Astrocyte of the spinal cord (primary cell): ENCODE measurements around the gene FEN1.

Experiments
- DNase-seq: peaks from one replicate; pipeline ENCODE4 v3.0.0; 2011; ENCODE audit warnings: low read depth, low spot score
- H3K4me3 ChIP-seq: 2 replicates; pipeline ENCODE4 v1.5.1; 2011; ENCODE audit warnings: low read depth, mild to moderate bottlenecking, low read length, moderate library complexity
- in situ Hi-C: cut with HindIII; loops from 2 replicates; pipeline ENCODE4 v1.10.0; 2017; ENCODE audit warnings: low sequenced_read_pairs
- TF ChIP-seq, protein P1 (sequence below): IDR thresholded peaks from 2 replicates; pipeline ENCODE4 v1.5.1; 2012; ENCODE audit warnings: low read depth, mild to moderate bottlenecking, low read length, inconsistent platforms

FEN1 gene

DNA sequence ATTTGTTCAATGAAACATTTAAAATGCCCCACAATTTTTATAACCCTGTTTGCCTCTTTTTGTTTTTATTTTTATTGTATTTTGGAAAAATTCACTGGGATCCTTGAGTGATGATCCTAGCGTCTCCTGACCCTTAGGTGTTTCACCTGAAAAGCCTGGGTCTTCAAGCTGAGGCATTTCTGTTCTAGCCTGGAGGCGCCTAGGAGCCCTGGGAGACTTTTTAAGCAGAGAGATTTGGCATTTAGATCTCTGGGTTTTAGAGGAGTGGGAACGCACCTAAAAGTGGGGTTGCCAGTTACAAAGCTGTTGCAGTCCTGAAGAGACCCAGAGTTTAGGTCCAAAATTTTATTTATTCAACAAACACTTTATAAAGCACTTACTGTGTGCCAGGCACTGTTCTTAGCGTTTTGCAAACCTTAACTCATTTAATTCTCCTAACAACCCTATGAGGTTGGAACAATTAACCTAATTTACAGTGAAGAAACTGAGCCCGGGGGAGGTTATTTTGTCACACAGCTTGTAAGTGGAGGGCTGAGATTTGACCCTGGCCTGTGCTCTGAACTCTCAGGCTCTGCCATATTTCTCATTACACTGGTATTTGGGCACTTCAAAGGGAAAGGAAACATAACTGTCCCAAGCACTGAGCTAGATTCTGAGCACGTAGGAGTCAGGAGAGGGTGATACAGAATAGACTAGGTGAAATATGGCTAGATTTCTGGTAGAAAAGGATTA, 24.9 kb downstream of the FEN1 start:
- TF ChIP-seq, protein P1, sequence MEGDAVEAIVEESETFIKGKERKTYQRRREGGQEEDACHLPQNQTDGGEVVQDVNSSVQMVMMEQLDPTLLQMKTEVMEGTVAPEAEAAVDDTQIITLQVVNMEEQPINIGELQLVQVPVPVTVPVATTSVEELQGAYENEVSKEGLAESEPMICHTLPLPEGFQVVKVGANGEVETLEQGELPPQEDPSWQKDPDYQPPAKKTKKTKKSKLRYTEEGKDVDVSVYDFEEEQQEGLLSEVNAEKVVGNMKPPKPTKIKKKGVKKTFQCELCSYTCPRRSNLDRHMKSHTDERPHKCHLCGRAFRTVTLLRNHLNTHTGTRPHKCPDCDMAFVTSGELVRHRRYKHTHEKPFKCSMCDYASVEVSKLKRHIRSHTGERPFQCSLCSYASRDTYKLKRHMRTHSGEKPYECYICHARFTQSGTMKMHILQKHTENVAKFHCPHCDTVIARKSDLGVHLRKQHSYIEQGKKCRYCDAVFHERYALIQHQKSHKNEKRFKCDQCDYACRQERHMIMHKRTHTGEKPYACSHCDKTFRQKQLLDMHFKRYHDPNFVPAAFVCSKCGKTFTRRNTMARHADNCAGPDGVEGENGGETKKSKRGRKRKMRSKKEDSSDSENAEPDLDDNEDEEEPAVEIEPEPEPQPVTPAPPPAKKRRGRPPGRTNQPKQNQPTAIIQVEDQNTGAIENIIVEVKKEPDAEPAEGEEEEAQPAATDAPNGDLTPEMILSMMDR: no peak
- H3K4me3 ChIP-seq: peak overlapping the region; percentile 76

DNA sequence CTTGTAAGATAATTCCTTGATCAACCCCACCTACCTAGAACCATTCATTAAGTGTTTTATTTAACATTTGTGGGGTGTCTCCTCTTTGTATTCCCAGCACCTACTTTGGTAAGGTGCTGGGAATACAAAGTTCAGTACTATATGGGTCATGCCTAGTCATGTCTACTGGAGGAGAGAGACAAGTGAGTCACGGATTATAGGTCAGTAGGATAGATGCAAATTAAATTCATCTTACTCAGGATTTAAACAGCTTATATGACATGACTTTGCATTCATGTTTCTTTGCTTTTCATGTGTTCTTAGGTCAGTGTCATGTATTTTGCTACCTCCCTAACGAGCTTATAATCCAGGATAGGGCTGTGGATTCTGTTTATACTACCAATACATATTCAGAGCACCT, 27.5 kb downstream of the FEN1 start:
- DNase-seq: peak; percentile 20
- in situ Hi-C loops: no loop called here
- H3K4me3 ChIP-seq: no peak overlapping the region
- TF ChIP-seq, protein P1: no peak

More for the DNA sequence above, 24.9 kb downstream of the FEN1 start:
- DNase-seq: no peak
- in situ Hi-C loops: no loop called here

DNA sequence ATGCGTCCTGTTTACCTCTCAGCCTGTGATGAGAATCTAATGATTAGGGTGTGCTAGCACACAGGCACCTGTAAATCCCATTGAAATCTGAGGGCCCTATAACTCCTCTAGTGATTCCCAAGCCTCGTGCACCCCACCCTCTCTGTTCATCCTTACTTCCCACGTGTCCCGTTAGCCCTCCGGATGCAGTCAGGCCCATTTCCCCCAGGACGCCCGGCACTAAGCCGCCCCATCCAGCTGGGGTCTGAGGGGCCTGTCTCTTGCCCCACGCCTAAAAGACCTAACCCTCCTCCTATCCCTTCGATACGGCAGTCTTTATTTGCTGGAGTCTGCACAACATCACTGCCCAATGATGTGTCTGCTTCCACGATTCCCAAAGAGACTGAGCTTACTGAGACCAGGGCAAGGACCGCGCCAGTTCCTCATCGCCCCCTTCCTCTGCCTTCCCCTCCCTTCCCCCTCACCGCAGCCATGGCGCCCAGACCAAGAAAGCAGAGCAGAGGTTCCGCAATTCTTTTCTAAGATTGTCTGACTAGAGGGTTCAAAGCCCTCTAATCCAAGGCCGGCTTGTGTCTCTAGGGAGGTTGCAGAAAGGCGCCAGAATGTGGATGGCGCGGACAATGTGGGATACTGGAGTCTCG, 34.3 kb downstream of the FEN1 start:
- TF ChIP-seq, protein P1: no peak
- no peak for DNase-seq
- in situ Hi-C loops: no loop called here
- peak overlapping the region; percentile 83 for H3K4me3 ChIP-seq

DNA sequence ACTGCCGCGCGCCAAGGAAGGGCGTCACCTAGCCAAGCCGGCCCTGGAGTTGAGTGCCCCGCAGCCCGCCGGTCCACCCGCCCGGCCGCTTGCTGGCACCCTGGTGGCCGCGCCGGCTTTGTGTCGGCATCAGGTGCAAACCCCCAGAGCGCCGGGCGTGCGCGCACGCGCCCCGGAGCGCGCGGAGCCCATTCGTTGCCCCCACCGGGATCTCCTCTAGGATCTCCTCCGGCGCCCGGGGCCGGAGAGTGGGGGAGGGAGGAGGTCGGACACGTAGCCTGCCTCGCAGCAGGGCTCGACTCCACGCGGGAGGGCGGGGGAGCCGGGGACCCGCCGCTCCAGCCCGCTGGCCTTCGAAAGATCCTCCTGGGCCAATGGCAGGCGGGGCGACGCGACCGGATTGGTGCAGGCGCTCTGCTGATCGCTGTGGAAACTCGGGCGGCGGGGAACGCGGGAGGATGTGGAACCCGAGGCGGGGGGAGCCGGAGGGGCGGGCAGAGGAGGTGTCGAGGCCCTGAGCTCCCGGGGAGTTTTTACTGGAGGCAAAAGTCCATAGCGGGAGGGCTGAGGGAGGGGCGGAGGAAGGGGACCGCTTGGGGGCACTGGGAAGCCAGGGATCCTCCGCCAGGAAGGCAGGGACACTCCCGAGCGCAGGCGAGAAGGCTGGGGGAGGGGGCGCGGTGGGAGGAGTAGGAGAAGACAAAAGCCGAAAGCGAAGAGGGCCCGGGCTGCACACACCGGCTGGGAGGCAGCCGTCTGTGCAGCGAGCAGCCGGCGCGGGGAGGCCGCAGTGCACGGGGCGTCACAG, 35.1 kb downstream of the FEN1 start, which contains the start of gene FADS2:
TSS of gene FADS2 (plus strand) at position 730 of the 808 bp plus-strand sequence. CDS start 91 bp downstream, outside the sequence.
- peak; percentile 98 for DNase-seq
- in situ Hi-C loops: no loop called here
- TF ChIP-seq, protein P1: no peak

DNA sequence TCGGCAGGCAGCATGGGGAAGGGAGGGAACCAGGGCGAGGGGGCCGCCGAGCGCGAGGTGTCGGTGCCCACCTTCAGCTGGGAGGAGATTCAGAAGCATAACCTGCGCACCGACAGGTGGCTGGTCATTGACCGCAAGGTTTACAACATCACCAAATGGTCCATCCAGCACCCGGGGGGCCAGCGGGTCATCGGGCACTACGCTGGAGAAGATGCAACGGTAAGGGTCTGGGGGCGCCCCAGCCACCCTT, 35.6 kb downstream of the FEN1 start:
- H3K4me3 ChIP-seq: peak overlapping the region; percentile 83
- TF ChIP-seq, protein P1: no peak
- in situ Hi-C loops: no loop called here
- no peak for DNase-seq

More for the DNA sequence above, 35.1 kb downstream of the FEN1 start, which contains the start of gene FADS2:
- H3K4me3 ChIP-seq: peak within 1 kb of the TSS; percentile 83

DNA sequence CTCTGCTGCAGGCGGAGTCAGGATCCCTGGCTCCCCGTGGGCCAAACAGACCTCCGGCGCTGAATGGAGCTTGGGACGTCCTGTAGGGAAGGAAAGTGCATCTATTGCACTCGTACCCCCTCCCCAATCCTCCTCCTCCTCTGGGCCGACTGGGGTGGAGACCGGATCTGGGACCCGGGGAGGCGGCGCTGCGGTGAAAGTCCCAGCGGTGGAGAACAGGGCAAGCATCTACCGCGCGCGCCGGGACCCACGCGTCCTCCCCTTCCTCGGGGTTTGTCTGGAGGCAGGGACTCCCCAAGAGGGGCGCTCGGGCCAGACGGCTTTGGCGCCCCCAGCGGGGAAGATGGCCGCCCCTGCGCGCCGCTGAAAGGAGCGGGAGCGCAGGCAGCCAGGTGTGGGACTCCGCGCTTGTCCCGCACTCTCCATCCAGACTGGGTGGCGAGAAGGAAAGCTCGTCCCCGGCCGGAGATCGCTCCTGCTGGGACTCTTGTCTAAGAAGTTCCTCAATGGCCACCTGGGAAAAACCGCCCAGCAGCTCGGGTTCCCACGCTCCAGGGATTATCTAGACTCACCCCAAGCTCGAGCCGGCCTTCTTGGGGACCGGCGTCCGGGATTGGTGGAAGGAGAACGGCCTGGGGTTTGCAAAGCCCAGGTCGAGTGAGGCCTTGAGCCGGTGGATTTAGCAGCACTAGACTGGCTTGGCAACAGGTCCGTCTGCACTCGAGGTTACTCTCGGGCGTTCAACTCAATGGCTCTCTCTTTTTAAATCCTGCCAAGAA, 36.1 kb downstream of the FEN1 start:
- peak; percentile 27 for DNase-seq
- TF ChIP-seq, protein P1: peak; percentile 68
- in situ Hi-C loops: no loop called here
- peak overlapping the region; percentile 83 for H3K4me3 ChIP-seq
